ENCODE results near the gene MACROH2A2.

DNA sequence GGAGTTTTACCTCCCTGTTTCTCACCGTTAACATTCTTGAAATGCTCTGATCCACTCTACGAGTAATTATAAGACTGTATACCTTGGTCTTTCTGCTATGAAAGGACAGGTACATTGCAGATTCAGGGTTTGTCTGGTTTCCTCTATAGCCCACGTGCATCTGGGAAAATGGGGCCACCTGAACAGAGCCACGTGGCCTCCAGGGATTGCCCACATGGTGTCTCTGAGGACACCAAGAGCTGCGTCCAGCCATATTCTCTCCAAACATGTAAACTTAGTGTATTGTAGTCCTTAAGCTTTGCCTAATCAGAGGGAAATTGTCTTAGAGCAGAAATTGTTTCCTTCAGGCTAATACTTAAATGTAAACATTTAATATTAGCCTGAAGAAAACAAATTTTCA is 16.7 kb downstream of the MACROH2A2 start:
- TF ChIP-seq POLR2AphosphoS5 (IDR thresholded peaks at IDR 0.05; ENCODE audit: low read depth, low read length) (no peak), SPI1 (IDR thresholded peaks at IDR 0.05; ENCODE audit: low read depth, low read length) (no peak), POLR2A (IDR thresholded peaks at IDR 0.05; ENCODE audit: low read depth, low read length) (no peak), TAF1 (IDR thresholded peaks at IDR 0.05; ENCODE audit: low read depth, low read length) (no peak), PAX5 (IDR thresholded peaks at IDR 0.05; ENCODE audit: insufficient read depth, low read length, severe bottlenecking) (no peak)

Measured in GM12891 (cell line).